K562 (cell line): ENCODE measurements around the gene NUP35. TPM values are rescaled to one million over a fixed set of nuclear protein-coding genes. Genes with fewer than 3 reads are reported as not detected.

Source experiments
- DEAF1 ChIP-seq: fragments of 450-650 bp; formaldehyde crosslinking; IDR thresholded peaks from 2 replicates; pipeline ENCODE4 v1.4.0; 2020; ENCODE audit warnings: mild to moderate bottlenecking, moderate library complexity
- KLF10 ChIP-seq: fragments of 250-450 bp; sonication (Bioruptor Pico); IDR thresholded peaks from 2 replicates; pipeline ENCODE4 v1.6.1; 2021; ENCODE audit warnings: matching md5 sums
- NR3C1 ChIP-seq: sonication (generic); formaldehyde crosslinking; IDR thresholded peaks from 2 replicates; pipeline ENCODE4 v1.8.1; 2022; ENCODE audit warnings: missing genetic modification reagents
- PTTG1 ChIP-seq: fragments of 450-650 bp; IDR thresholded peaks from 2 replicates; pipeline ENCODE4 v1.6.1; 2016; ENCODE audit warnings: low read depth, mild to moderate bottlenecking, missing genetic modification characterization, missing compliant biosample characterization
- REST ChIP-seq, 2 experiments: fragments of 450-650 bp; formaldehyde crosslinking in 1 of 2; IDR thresholded peaks; 2 replicates each; pipeline versions ENCODE4 v1.4.0 to v1.6.1; 2014 to 2020; ENCODE audit warnings: mild to moderate bottlenecking in 2 of 2, borderline replicate concordance in 1 of 2, low read depth in 1 of 2
- TSHZ1 ChIP-seq: fragments of 250-450 bp; sonication (Bioruptor Pico); IDR thresholded peaks from 2 replicates; pipeline ENCODE4 v1.4.0; 2020; ENCODE audit warnings: mild to moderate bottlenecking, moderate library complexity
- ZBTB26 ChIP-seq: fragments of 450-650 bp; formaldehyde crosslinking; IDR thresholded peaks from 2 replicates; pipeline ENCODE4 v1.4.0; 2022; ENCODE audit warnings: missing genetic modification characterization
- ZNF324 ChIP-seq: fragments of 250-450 bp; sonication (Bioruptor Pico); IDR thresholded peaks from 2 replicates; pipeline ENCODE4 v1.4.0; 2020; ENCODE audit warnings: mild to moderate bottlenecking
- ZNF586 ChIP-seq: fragments of 450-650 bp; formaldehyde crosslinking; conservative IDR thresholded peaks from 2 replicates; pipeline ENCODE4 v1.4.0; 2020; ENCODE audit warnings: mild to moderate bottlenecking, moderate library complexity
- polyA plus RNA-seq, 8 experiments: library from polyadenylated mRNA; depleted of rRNA in 4 of 8; stranded (reverse) in 5 of 8; unstranded in 3 of 8; fragments of >200 nt; fragmentation: Nextera tagmentation in 2 of 8; fragmentation: Illumina TruSeq in 1 of 8; extraction: Ambion mirVana in 2 of 8; extraction: Trizol in 1 of 8; gene quantifications; 2 replicates each; pipeline versions ENCODE4 v1.2.1 to v1.2.3, GENCODE V29; 2011 to 2014; ENCODE audit warnings: inconsistent platforms in 1 of 8, missing spikeins in 1 of 8
- total RNA-seq, 7 experiments: library from RNA; depleted of rRNA in 6 of 7; stranded (reverse); fragments of >200 nt in 6 of 7; fragmentation: Illumina TruSeq in 2 of 7; extraction: Trizol in 2 of 7; gene quantifications; 2 replicates each; pipeline versions ENCODE4 v1.2.1 to v1.2.3, GENCODE V29; 2011 to 2021; ENCODE audit warnings: low replicate concordance in 1 of 7

Gene NUP35
- total and polyA plus RNA-seq, 9 of the 15 experiments (the other 6 are each of a cell fraction or from before 2014, with no cell fraction given): 24.5 to 78.2 (median 51.1) TPM

- TF ChIP-seq REST (IDR thresholded peaks at IDR 0.05; ENCODE audit: borderline replicate concordance) (no peak), REST (CRISPR knock-in tag; IDR thresholded peaks at IDR 0.05; ENCODE audit: low read depth) (peak; percentile 60; the same call in 1 of the 2 replicates), ZNF324 (CRISPR knock-in tag) (peak; percentile 31; the same call in 1 of the 2 replicates), PTTG1 (tag) (no peak), TSHZ1 (CRISPR knock-in tag) (no peak), KLF10 (CRISPR knock-in tag) (no peak), NR3C1 (CRISPR knock-in tag) (no peak), DEAF1 (0 out of 2 replicates have a peak, but pooled peaks have one; percentile 10), ZBTB26 (CRISPR knock-in tag) (peak; percentile 45; the same call in 1 of the 2 replicates), ZNF586 (no peak)
Observed at GRCh38 chr2:183195998-183196409, 71.8 kb downstream of the NUP35 start (continued).
